ENCODE measurements around the gene RXRA.

DNA sequence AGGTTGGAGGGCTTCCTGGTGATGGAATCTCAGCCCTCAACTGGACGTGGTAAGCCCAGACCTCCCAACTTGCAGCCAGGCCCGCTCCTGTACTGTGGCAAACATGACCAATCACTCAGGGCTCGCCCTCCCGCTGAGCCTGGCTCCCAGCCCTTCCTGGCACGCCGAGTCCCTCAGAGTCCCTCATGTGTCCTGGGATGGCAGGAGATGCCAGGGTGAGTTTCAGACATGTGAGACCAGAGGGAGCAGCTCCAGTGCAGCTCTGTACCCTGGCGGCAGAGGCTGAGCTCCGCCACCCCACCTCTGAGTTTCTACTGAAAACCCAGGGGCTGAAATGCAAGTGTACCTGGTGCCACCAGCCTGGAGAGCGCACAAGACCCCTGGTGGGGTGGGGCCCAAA is 42.0 kb upstream of the RXRA start:
- TF ChIP-seq, protein P1, sequence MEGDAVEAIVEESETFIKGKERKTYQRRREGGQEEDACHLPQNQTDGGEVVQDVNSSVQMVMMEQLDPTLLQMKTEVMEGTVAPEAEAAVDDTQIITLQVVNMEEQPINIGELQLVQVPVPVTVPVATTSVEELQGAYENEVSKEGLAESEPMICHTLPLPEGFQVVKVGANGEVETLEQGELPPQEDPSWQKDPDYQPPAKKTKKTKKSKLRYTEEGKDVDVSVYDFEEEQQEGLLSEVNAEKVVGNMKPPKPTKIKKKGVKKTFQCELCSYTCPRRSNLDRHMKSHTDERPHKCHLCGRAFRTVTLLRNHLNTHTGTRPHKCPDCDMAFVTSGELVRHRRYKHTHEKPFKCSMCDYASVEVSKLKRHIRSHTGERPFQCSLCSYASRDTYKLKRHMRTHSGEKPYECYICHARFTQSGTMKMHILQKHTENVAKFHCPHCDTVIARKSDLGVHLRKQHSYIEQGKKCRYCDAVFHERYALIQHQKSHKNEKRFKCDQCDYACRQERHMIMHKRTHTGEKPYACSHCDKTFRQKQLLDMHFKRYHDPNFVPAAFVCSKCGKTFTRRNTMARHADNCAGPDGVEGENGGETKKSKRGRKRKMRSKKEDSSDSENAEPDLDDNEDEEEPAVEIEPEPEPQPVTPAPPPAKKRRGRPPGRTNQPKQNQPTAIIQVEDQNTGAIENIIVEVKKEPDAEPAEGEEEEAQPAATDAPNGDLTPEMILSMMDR (IDR thresholded peaks at IDR 0.05), result no peak
- no peak for TF ChIP-seq POLR2A (IDR thresholded peaks at IDR 0.05)
